Natural killer cell treated with Interleukin-12 subunit alpha and Interleukin-12 subunit beta and Interleukin-15 and Interleukin-18, amount 100 ng/mL, for 72 hours (primary cell): Measurements from ENCODE around the gene KIZ. TPM values are rescaled to one million over a fixed set of nuclear protein-coding genes. Genes with fewer than 3 reads are reported as not detected.

ENCODE experiments used
- ATAC-seq, 2 donors: fragments of 150-1000 bp; cut with Tn5 transposase in 1 of 2; sonication (Bioruptor Pico), chemical (Tn5 transposase) in 1 of 2; 2 replicates each; pipeline ENCODE4 v1.10.0; 2021
- DNase-seq: peaks from one replicate; pipeline ENCODE4 v3.0.0; 2022; ENCODE audit warnings: low spot score
- H3K27ac Mint-ChIP-seq, 2 donors: 1 replicate in 1 of 2; 2 replicates in 1 of 2; pipeline ENCODE4 v1.8.0; 2022; ENCODE audit warnings: mixed read lengths in 2 of 2, mild to moderate bottlenecking in 1 of 2, moderate library complexity in 1 of 2
- H3K27me3 Mint-ChIP-seq, 2 donors: 1 replicate in 1 of 2; 2 replicates in 1 of 2; pipeline ENCODE4 v1.8.0; 2022; ENCODE audit warnings: mixed read lengths in 2 of 2
- H3K36me3 Mint-ChIP-seq: one replicate; pipeline ENCODE4 v1.8.0; 2022; ENCODE audit warnings: mixed read lengths
- H3K4me1 Mint-ChIP-seq, 2 donors: 1 replicate in 1 of 2; 2 replicates in 1 of 2; pipeline ENCODE4 v1.8.0; 2022; ENCODE audit warnings: low read depth in 2 of 2, mixed read lengths in 2 of 2, mild to moderate bottlenecking in 1 of 2
- H3K4me3 Mint-ChIP-seq: one replicate; pipeline ENCODE4 v1.8.0; 2022; ENCODE audit warnings: mixed read lengths
- H3K9me3 Mint-ChIP-seq: 2 replicates; pipeline ENCODE4 v1.8.0; 2022; ENCODE audit warnings: mixed read lengths
- total RNA-seq, 2 donors: library from RNA; stranded (reverse); gene quantifications; one replicate each; pipeline ENCODE4 v1.2.3, GENCODE V29; 2022

Gene KIZ
- total RNA-seq, 2 donors from 2014 or later, result 10.5 to 20.6 TPM

GRCh38 chr20:21101453-21101931, 24.4 kb upstream of the KIZ start:
- H3K27ac Mint-ChIP-seq, result peak overlapping the region in 1 of 2 donors; percentile 99
- H3K36me3 Mint-ChIP-seq, result no peaks in the 10 kb centered on the region
- ATAC-seq, result peak in 1 of 2 donors; percentile 26
- H3K27me3 Mint-ChIP-seq, result peaks cover 36 to 40% of the 10 kb centered on the region in 2 donors
- H3K9me3 Mint-ChIP-seq, result no peaks in the 10 kb centered on the region
- peaks cover 20 to 26% of the 10 kb centered on the region in 2 donors for H3K4me1 Mint-ChIP-seq
- H3K4me3 Mint-ChIP-seq, result peak overlapping the region; percentile 93
- DNase-seq, result no peak

- H3K4me1 Mint-ChIP-seq, result peaks cover 20 to 26% of the 10 kb centered on the region in 2 donors
Measured at GRCh38 chr20:21101932-21102575, 23.8 kb upstream of the KIZ start.

GRCh38 chr20:21102603-21103311, 23.1 kb upstream of the KIZ start:
- Mint-ChIP-seq H3K4me3 (peak overlapping the region; percentile 80), H3K4me1 (peaks cover 20 to 26% of the 10 kb centered on the region in 2 donors), H3K27me3 (peaks cover 37 to 43% of the 10 kb centered on the region in 2 donors), H3K27ac (peak overlapping the region in 1 of 2 donors; percentile 99), H3K36me3 (no peaks in the 10 kb centered on the region), H3K9me3 (no peaks in the 10 kb centered on the region)
- DNase-seq (no peak), ATAC-seq (peak; percentile 48 to 66)

More at GRCh38 chr20:21101932-21102575, 23.8 kb upstream of the KIZ start:
- H3K4me3 Mint-ChIP-seq, result peak overlapping the region; percentile 80
- H3K27me3 Mint-ChIP-seq, result peaks cover 34 to 40% of the 10 kb centered on the region in 2 donors
- H3K27ac Mint-ChIP-seq, result peak overlapping the region in 1 of 2 donors; percentile 99
- ATAC-seq (no peak), DNase-seq (no peak)
- no peaks in the 10 kb centered on the region for H3K9me3 Mint-ChIP-seq
- H3K36me3 Mint-ChIP-seq, result no peaks in the 10 kb centered on the region

- Mint-ChIP-seq H3K4me3 (peak overlapping the region; percentile 80), H3K36me3 (no peaks in the 10 kb centered on the region), H3K27me3 (peaks cover 37 to 43% of the 10 kb centered on the region in 2 donors), H3K4me1 (peaks cover 20 to 21% of the 10 kb centered on the region in 2 donors), H3K9me3 (no peaks in the 10 kb centered on the region), H3K27ac (no peak overlapping the region)
- ATAC-seq (no peak), DNase-seq (no peak)
Measured at GRCh38 chr20:21103582-21104465, 22.1 kb upstream of the KIZ start.

GRCh38 chr20:21104466-21104761, 21.5 kb upstream of the KIZ start:
- H3K27ac Mint-ChIP-seq, result no peak overlapping the region
- H3K9me3 Mint-ChIP-seq, result no peaks in the 10 kb centered on the region
- no peak for DNase-seq
- peaks cover 35 to 42% of the 10 kb centered on the region in 2 donors for H3K27me3 Mint-ChIP-seq
- ATAC-seq, result no peak
- H3K4me3 Mint-ChIP-seq, result no peak overlapping the region
- no peaks in the 10 kb centered on the region for H3K36me3 Mint-ChIP-seq
- peaks cover 19 to 20% of the 10 kb centered on the region in 2 donors for H3K4me1 Mint-ChIP-seq

- H3K4me1 Mint-ChIP-seq, result peaks cover 19 to 20% of the 10 kb centered on the region in 2 donors
- H3K27me3 Mint-ChIP-seq, result peaks cover 37 to 45% of the 10 kb centered on the region in 2 donors
- no peak overlapping the region for H3K4me3 Mint-ChIP-seq
Measured at GRCh38 chr20:21104921-21105320, 21.0 kb upstream of the KIZ start.

GRCh38 chr20:21105429-21106170, 20.3 kb upstream of the KIZ start:
- ATAC-seq (no peak), DNase-seq (no peak)
- Mint-ChIP-seq H3K27me3 (peaks cover 42 to 51% of the 10 kb centered on the region in 2 donors), H3K36me3 (no peaks in the 10 kb centered on the region), H3K9me3 (no peaks in the 10 kb centered on the region), H3K27ac (no peak overlapping the region), H3K4me1 (peaks cover 15 to 16% of the 10 kb centered on the region in 2 donors), H3K4me3 (no peak overlapping the region)

More at GRCh38 chr20:21104921-21105320, 21.0 kb upstream of the KIZ start:
- no peaks in the 10 kb centered on the region for H3K9me3 Mint-ChIP-seq
- H3K27ac Mint-ChIP-seq, result no peak overlapping the region
- DNase-seq (no peak), ATAC-seq (no peak)
- H3K36me3 Mint-ChIP-seq, result no peaks in the 10 kb centered on the region

- H3K4me3 Mint-ChIP-seq, result no peak within 1 kb of the TSS
- no peak within 1 kb of the TSS for H3K27ac Mint-ChIP-seq
- no peaks in the 10 kb centered on the region for H3K36me3 Mint-ChIP-seq
- H3K9me3 Mint-ChIP-seq, result no peaks in the 10 kb centered on the region
- ATAC-seq, result no peak
- H3K4me1 Mint-ChIP-seq, result peaks cover 10 to 11% of the 10 kb centered on the region in 2 donors
- H3K27me3 Mint-ChIP-seq, result peaks cover 40 to 54% of the 10 kb centered on the region in 2 donors
- no peak for DNase-seq
Measured at GRCh38 chr20:21106171-21107017, 19.5 kb upstream of the KIZ start, which contains the start of gene LINC00237. TSS of gene LINC00237 (minus strand) at chr20:21106358.

- no peak overlapping the region for H3K4me3 Mint-ChIP-seq
- H3K27me3 Mint-ChIP-seq, result peaks cover 41 to 62% of the 10 kb centered on the region in 2 donors
Measured at GRCh38 chr20:21109144-21109543, 16.7 kb upstream of the KIZ start.

GRCh38 chr20:21110811-21111210, 15.1 kb upstream of the KIZ start:
- no peaks in the 10 kb centered on the region for H3K9me3 Mint-ChIP-seq
- peaks cover 0 to 5% of the 10 kb centered on the region in 2 donors for H3K4me1 Mint-ChIP-seq
- DNase-seq, result no peak
- H3K27ac Mint-ChIP-seq, result no peak overlapping the region
- no peak for ATAC-seq
- no peaks in the 10 kb centered on the region for H3K36me3 Mint-ChIP-seq
- no peak overlapping the region for H3K4me3 Mint-ChIP-seq
- H3K27me3 Mint-ChIP-seq, result peaks cover 51 to 70% of the 10 kb centered on the region in 2 donors

More at GRCh38 chr20:21109144-21109543, 16.7 kb upstream of the KIZ start:
- H3K36me3 Mint-ChIP-seq, result no peaks in the 10 kb centered on the region
- no peak overlapping the region for H3K27ac Mint-ChIP-seq
- DNase-seq (no peak), ATAC-seq (no peak)
- no peaks in the 10 kb centered on the region for H3K9me3 Mint-ChIP-seq
- H3K4me1 Mint-ChIP-seq, result peaks cover 0 to 4% of the 10 kb centered on the region in 2 donors

GRCh38 chr20:21111416-21111815, 14.5 kb upstream of the KIZ start:
- DNase-seq, result no peak
- H3K4me1 Mint-ChIP-seq, result peaks cover 0 to 3% of the 10 kb centered on the region in 2 donors
- H3K4me3 Mint-ChIP-seq, result no peak overlapping the region
- H3K27ac Mint-ChIP-seq, result no peak overlapping the region
- no peak for ATAC-seq
- peaks cover 51 to 68% of the 10 kb centered on the region in 2 donors for H3K27me3 Mint-ChIP-seq
- H3K36me3 Mint-ChIP-seq, result no peaks in the 10 kb centered on the region
- H3K9me3 Mint-ChIP-seq, result no peaks in the 10 kb centered on the region

- no peak overlapping the region for H3K4me3 Mint-ChIP-seq
- H3K36me3 Mint-ChIP-seq, result no peaks in the 10 kb centered on the region
- DNase-seq (no peak), ATAC-seq (no peak)
- H3K4me1 Mint-ChIP-seq, result peaks cover 0 to 3% of the 10 kb centered on the region in 2 donors
- H3K27me3 Mint-ChIP-seq, result peaks cover 53 to 59% of the 10 kb centered on the region in 2 donors
- H3K27ac Mint-ChIP-seq, result no peak overlapping the region
- no peaks in the 10 kb centered on the region for H3K9me3 Mint-ChIP-seq
Measured at GRCh38 chr20:21113697-21114096, 12.2 kb upstream of the KIZ start.
